NCI-H1105 treated with DMSO at 0.1 percent for 48 hours (cell line): ENCODE data around the gene PTGES2.
"Not testable (repeated sequence)": the region's sequence is repeated elsewhere in the genome, so short reads cannot be mapped to it uniquely, and the experiment has no call there.

Experiments
- DNase-seq: peaks from one replicate; lab custom pipeline; 2025; lab: John Stamatoyannopoulos, UW

The PTGES2 gene

GRCh38 chr9:128136816-128137793, 9.6 kb upstream of the PTGES2 start:
- no peak for DNase-seq

GRCh38 chr9:128135561-128135960, 8.0 kb upstream of the PTGES2 start:
- DNase-seq = not testable (repeated sequence)

GRCh38 chr9:128132139-128132538, 4.6 kb upstream of the PTGES2 start:
- not testable (repeated sequence) for DNase-seq

DNA sequence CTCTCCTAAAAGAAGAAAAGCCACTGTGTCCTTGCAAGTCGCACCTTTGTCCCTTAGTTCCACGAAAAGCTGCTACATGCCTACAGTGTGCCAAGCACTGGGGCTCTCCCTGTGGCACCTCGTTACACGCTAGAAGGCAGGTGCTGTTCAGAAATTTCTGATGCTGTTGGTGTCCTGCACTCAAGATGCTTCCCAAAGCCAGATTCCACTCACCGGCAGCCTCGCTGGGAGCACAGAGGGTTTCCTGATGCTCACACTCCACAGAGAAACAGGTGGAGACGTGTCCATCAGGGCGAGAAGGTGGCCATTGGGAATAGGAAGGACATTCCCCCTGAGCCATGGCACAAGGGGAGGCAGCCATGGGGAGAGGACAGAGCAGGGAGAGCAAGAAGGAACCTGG, 3.8 kb upstream of the PTGES2 start:
- not testable (repeated sequence) for DNase-seq

DNA sequence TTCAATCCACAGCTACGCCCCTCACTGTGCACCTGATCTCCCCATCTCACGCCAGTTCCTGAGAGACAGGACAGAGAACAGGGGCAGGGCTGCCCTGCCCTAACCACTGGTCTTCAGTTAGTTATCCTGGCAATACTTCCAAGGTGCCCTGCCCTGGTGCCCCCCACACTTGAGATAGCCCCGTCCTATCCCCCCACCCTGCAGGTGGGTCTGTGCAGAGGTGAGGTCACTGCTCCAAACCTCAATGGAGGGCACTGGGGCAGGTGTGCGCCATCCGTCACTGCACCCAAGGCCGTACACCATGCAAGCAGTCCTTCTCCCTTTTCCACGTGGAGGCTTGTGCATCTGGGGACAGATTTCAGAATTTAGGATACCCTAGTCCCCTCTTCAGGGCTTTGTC, 3.1 kb upstream of the PTGES2 start:
- not testable (repeated sequence) for DNase-seq

GRCh38 chr9:128129976-128130590, 2.6 kb upstream of the PTGES2 start:
- not testable (repeated sequence) for DNase-seq

DNA sequence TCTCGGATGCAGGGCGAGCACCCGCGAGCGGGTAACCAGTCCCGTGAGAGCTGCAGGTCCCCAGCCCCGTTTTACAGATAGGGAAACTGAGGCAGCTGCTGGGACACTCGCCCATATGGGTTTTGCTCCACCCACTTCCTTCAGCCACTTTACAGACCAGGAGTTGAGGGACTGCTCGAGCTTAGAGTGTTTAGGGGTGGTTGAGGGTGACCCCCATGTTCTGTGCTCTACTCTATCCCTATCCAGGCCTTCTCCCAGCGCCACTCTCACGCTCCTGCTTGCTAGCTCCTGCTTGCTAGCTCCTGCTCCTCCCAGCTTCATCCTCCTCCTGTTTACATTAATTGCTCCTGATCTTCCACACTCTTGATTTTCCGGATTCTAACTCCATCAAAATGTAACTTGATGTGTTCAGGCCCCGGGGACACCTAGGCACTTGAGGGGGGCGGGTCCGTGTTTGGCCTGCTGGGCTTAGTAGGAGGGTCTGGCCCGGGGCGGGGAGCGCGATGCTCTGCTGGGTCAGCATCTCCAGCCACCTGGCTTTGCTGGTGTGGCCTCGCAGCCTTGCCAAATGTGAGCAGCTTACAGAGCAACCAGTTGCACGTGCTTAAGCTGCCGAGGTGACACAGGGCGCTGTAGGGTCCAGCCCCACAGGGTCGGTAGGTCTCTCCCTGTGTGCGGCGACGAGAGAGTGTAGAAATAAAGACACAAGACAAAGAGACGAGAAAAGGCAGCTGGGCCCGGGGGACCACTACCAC, 1.5 kb upstream of the PTGES2 start:
- no peak for DNase-seq

GRCh38 chr9:128127990-128128835, 684 bp upstream of the PTGES2 start:
- peak; percentile 86 for DNase-seq

- DNase-seq = no peak
These were observed 1.8 kb downstream of the PTGES2 start for GRCh38 chr9:128125580-128126354.

GRCh38 chr9:128124873-128125579, 2.5 kb downstream of the PTGES2 start:
- DNase-seq = no peak

GRCh38 chr9:128124451-128124850, 3.1 kb downstream of the PTGES2 start:
- DNase-seq = no peak

- no peak for DNase-seq
These were observed 4.0 kb downstream of the PTGES2 start for GRCh38 chr9:128123451-128124080.

- DNase-seq = no peak
These were observed 4.7 kb downstream of the PTGES2 start for GRCh38 chr9:128122809-128123175.

- no peak for DNase-seq
These were observed 5.4 kb downstream of the PTGES2 start for GRCh38 chr9:128121924-128122808.

DNA sequence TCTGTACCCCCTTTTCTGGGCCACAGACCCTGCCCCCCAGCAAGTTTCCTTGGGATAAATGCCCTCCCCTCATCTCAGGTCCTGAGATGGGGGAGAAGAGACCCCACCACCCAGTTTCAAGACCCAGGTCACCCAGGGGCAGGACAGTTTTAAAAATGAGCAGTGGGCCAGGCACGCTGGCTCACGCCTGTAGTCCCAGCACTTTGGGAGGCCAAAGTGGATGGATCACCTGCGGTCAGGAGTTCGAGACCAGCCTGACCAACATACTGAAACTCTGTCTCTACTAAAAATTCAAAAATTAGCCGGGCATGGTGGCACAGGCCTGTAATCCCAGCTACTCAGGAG, 6.1 kb downstream of the PTGES2 start:
- no peak for DNase-seq

DNA sequence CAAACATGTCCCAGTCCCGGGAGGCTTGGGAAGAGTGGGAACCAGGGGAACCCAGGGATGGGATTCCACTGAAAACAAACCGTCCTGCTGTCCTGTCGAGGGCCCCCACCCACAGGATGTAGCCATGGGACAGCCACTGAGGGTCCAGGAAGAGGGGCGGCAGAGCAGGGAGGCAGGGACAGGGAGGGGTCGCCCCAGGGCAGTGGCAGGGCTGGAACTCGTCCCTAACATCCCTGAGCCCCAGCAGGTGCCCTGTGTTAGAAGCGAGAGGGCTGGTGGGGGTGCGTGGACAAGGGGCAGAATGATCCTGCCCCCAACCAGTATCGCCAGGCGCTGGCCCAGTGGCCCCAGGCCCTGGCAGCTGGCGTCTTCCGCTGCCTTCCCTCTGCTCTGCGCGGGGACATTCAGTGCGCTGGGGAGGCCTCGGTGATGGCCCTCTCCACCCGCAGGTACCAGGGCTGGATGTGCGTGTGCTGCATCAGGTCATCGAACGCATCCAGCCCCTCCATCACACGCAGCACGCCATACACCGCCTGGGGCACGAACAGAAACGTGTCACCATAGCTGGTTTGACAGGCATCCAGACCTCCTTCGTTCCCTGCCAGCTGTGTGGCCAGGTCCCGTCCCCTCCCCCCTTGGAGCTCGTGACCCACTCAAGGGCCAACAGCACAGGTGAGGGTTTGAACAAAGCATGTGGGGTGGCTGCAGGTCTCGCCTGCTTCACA, 6.6 kb downstream of the PTGES2 start:
- DNase-seq = no peak

- no peak for DNase-seq
These were observed 7.3 kb downstream of the PTGES2 start for GRCh38 chr9:128120061-128120740.
